MV-4-11 (cell line): ENCODE measurements around the gene HTR1E.
"Not testable (repeated sequence)": the region's sequence is repeated elsewhere in the genome, so short reads cannot be mapped to it uniquely, and the experiment has no call there.

Source experiments
- DNase-seq: peaks from one replicate; lab custom pipeline; 2025; lab: John Stamatoyannopoulos, UW

The HTR1E gene

DNA sequence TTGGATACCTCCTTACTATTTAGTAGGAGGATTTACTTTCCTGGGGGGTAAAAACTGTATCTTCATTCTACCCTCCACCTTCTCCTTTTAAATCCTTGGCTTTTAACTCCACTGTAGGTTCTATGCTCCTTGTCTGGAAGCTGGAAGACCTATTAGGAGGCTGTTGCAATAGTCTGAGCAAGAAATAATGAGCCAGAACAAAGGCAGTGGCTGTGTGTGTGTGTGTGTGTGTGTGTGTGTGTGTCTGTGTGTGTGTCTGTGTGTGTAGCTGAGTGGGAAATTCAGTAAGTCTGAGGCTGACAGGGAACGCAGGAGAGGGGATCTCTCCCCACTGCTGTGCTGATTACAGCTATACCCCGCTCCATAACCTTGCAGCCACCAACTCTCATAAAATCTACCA lies 35.8 kb downstream of the HTR1E start:
- DNase-seq: no peak

DNA sequence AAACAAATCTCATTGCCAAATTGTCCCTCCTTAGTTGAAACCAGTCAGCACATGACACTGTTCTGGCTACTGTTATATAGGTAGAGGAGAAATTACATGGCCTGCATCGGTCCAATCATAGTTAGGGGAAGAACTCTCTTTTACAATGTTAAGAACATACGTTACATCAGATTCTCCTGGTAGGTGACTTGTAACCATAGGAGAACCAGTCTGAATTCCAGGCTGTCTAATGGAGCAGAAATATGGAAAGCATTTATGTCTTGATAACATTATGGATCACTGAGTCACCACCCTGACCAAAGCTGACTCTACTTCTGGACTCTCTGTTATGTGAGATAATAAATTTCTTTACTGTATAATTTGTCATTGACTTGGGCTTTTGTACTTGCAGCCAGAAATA lies 40.9 kb downstream of the HTR1E start:
- no peak for DNase-seq

DNA sequence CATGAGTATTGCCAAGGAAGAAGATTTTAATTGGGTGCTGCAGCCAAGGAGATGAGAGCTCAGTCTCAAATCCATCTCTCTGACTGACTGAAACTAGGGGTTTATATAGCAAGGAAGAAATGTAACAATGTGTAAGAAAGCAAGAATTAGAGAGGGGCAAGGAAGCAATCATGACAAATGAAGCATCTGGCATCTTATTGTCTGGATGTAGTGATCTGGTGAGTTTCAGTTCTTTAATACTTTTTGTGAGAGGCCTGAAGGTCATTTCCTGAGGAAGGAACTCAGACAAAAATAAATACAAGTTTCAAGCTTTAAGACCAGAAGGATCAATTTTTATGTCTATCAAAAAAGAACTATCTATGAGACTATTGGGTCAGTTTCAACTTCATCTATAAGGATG lies 64.2 kb downstream of the HTR1E start:
- no peak for DNase-seq

DNA sequence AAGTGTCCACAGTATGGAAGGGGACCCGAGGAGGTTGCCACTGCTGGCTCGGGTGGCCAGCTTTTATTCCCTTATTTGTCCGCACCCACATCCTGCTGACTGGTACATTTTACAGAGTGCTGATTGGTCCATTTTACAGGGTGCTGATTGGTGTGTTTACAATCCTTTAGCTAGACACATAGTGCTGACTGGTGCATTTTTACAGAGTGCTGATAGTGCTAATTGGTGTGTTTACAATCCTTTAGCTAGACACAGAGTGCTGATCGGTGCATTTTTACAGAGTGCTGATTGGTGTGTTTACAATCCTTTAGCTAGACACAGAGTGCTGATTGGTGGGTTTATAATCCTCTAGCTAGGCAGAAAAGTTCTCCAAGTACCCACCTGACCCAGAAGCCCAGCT lies 65.1 kb downstream of the HTR1E start:
- not testable (repeated sequence) for DNase-seq

DNA sequence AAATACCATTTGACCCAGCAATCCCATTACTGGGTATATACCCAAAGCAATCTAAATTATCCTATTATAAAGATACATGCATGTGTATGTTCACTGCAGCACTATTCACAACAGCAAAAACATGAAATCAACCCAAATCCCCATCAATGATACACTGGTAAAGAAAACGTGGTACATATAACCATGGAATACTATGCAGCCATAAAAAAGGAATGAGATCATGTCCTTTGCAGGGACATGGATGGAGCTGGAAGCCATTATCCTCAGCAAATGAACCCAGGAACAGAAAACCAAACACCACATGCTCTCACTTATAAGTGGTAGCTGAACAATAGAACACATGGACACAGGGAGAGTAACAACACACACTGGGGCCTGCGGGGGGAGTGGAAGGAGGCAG lies 69.2 kb downstream of the HTR1E start:
- DNase-seq: not testable (repeated sequence)

DNA sequence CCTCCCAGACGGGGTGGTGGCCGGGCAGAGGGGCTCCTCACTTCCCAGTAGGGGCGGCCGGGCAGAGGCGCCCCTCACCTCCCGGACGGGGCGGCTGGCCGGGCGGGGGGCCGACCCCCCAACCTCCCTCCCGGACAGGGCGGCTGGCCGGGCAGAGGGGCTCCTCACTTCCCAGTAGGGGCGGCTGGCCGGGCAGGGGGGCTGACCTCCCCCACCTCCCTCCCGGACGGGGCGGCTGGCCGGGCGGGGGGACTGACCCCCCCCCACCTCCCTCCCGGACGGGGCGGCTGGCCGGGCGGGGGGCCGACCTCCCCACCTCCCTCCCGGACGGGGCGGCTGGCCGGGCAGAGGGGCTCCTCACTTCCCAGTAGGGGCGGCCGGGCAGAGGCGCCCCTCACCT lies 72.3 kb downstream of the HTR1E start:
- DNase-seq: not testable (repeated sequence)

DNA sequence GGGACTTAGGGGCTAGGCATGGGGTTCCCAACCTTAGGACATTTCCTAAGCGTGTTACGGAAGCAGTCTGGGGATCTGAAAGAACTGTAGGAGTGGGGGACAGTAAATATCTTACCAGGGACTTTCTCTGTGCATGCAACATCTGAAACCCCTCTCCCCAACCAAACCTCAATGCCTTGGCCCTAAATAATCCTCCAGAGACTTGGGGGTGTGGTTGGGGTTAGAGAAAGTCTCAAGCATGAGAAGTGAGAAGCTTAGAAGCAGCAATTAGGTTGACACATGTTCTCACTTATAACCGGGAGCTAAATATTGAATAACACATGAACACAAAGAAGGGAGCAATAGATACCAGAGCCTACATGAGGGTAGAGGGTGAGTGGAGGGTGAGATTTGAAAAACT lies 74.7 kb downstream of the HTR1E start:
- no peak for DNase-seq

DNA sequence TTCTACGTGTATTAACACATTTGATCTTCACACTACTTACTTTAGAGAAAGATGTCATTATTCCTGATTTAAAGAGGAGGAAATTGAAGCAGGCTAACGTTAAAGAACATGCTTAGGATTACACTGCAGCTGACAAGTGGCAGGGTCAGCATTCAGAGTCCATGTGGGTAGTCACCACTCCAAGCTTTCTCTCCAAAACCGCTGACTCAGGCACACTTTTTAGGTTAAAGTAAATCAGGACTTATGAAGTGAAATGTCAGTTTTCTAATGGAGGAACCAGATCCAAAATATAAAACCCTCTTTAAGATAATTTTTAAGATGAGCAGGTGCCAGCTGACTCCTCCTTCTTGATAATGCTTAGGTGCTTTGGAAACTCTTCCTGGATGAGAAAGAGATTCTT lies 75.4 kb downstream of the HTR1E start:
- DNase-seq: no peak

DNA sequence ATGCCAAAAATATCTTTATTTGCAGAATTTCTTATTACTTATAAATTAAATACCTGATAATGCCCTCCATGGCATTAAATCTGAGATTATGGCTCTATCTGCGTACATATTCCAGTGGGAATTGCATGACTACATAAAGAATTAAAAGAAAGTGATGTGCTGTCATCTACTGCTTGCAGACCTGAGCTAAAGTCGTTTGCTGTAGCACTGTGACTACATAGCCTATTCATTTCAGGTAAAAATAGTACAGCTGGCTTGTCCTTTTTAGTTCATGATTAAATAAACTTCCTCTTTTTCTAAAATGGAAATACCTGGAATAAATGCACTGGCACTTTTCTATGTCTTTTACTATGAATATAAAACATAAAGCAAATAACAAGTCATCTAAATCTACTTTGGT lies 79.4 kb downstream of the HTR1E start:
- DNase-seq: no peak

DNA sequence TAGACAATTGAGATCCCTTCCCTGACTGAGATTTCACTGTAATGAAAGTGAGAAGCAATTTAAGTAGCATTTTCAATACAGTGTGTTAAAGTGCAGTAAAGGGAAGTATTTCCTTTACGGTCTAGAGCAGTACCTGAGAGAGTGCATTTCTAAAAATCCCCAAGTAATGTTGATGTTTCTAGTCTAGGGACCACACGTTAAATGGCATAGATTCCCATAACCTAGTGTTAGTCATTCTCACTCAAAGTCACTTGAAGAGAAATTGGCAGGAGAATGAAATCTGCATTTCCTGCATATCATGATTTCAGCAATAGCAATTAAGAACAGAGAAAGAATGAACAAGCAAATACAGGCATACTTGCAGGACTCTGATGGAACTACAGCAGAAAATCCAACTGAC lies 89.7 kb downstream of the HTR1E start:
- DNase-seq: no peak

DNA sequence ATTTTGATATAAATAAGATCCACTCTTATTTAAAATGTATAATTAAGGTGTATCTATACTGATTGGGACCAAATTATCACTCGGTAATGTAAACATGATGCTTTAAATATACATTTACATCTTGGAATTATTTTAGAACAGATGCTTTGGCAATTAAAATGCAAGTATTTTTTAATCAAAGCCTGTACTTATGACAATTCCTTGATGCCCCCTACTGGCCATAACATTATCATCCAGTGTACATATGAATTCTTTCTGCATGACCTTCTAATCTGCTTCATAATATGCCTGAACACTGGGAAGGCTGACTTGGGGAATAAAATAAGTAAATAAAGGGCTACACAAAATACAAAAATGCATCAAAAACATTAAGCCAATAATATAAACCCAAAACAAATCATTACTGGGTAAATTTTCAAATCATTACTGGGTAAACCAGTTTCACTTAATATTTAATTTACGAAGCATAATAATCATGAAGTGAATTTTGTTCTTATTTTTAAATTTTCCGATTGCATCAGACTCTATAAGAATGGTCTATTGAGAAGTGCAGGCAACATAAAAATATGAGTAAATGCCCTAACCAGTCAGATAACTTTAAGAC lies 92.5 kb downstream of the HTR1E start:
- peak; percentile 9 for DNase-seq

DNA sequence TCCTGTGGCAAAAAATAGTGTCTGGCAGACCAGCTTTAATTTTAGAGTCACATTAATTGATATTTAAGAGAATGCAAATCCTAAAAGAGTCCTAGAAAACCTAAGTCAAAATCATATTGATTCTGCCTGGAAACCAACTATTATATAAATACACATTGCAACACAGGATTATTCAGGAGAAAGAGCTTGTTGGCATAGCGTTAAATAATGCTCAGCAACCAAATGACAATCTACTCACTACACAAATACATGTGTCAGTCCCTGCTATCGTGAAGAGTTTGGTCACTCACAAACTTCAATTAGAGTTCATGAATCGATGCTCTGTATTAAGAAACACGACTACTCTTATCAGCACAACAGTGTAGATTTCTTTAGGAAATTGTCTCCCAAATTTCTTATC lies 103.4 kb downstream of the HTR1E start:
- no peak for DNase-seq

DNA sequence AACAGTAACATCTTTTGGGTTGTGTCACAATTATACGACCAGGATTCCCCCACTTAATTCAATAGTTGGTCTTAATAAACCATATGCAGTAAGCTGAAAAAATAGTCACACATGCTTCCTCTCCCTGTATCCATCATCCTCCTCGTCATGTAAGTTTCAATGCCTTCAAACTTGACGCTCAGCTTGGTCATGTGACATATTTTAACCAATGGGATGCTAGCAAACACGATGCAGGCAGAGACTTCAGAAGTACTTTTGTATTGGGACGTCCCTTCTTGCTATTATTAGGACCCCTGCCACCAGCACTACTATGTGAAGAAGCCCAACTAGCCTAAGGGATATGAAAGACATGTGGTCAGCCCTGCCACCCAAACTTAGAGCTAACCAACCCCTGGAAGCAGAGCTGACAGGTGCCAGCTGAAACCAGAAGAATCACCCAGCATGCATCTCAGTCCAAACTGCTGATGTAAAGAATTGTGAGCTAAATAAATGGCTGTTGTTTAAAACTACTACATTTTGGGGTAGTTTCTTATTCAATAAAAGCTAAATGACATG lies 108.3 kb downstream of the HTR1E start:
- no peak for DNase-seq

DNA sequence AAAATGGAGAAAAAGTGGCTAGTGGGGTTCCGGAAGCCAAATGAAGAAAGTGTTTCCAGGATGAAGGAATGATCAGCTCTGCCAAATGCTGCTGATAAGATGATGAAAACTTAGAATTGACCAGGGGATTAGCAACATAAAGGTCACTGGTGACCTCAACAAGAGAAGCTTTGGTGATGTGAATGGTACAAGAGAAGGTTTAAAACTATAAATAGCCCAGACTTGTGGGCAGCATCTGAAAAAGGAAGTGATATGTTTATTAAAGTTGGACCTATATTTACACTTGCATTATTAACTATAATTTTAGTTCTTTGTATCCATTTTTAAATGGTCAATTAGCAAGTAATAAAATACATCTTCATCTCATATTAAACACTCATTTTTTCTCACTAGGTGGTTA lies 112.5 kb downstream of the HTR1E start:
- no peak for DNase-seq

DNA sequence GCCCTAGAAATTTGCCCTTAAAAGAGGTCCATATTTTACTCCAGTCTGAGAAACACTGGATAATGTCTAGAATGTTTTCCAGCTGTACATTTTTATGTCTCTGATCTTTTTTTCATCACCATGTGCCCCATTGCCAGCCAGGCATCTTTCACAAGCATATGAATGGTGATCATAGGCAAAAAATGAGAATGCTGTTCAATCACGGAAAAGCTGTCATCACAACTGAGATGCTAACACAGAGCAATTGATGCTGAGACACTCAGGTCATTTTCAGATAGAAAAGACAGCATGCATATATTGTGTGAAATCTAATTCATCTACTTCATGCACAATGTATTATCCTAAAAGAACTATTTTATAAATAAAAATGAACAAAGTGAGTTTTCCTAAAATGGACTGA lies 116.0 kb downstream of the HTR1E start:
- DNase-seq: no peak

DNA sequence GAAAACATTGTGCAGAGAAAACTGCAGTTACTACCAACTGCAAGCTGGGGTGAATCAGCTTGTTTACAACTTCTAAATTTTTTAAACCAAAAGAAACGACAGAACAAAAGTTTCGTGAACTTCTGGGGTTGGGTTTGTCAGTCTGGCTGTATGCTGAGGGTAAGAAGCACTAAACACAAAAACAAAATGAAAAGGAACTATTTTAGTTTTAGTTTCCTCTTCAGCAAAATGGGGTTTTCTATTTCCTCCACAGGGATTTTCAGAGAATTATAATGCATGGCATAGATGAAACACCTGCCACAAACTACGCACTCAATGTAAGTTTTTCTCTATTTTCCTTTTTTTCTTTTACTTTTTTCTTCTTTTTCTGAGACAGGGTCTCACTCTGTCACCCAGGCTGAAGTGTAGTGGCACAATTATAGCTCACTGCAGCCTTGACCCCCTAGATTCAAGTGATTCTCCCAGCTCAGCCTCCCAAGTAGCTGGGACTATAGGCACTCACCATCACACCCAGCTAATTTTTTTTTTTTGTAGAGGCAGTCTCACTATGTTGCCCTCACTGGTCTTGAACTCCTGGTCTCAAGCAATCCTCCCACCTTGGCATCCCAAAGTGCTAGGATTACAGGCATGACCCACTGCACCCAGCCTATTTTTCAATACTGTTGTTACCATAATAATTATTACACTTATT lies 117.0 kb downstream of the HTR1E start:
- DNase-seq: no peak

DNA sequence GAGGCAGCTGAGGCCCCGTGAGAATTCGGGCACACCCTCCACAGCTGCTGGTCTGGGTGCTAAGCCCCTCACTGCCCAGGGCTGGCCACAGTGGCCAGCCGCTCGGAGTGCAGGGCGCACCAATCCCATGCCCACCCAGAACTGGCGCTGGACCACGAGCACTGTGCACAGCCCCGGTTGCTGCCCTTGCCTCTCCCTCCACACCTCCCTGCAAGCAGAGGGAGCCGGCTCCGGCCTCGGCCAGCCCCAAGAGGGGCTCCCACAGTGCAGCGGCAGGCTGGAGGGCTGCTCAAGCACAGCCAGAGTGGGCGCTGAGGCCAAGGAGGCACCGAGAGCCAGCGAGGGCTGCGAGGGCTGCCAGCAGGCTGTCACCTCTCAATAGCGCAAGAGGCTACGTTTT lies 122.6 kb downstream of the HTR1E start:
- no peak for DNase-seq

DNA sequence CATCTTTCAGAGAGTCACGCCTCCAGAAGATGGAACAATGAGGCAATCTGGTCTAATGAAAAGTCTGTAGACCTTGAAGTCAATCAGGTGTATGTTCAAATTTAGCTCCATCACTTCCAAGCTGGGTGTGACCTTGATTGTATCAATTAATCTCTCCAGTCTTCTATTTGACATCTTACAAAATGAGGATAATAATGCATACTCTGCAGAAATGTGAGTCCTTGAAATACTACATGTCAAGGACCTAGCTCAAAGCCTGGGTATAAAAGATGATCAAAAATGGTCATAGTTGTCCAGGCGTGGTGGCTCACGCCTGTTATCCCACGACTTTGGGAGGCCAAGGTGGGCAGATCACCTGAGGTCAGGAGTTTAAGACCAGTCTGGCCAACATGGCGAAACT lies 127.8 kb downstream of the HTR1E start:
- no peak for DNase-seq
